GM21529 (cell line): ENCODE measurements around the gene DGCR8.
A peak's percentile ranks its signal among the peaks of the same experiment; 100 is the strongest.

Experiments used
- ATAC-seq: cut with Tn5 transposase; IDR thresholded peaks from one replicate; pipeline ENCODE4 v1.9.1; 2021; ENCODE audit not compliant: unreplicated experiment

The DGCR8 gene

GRCh38 chr22:20108757-20109230, 28.8 kb downstream of the DGCR8 start:
- no peak for ATAC-seq

DNA sequence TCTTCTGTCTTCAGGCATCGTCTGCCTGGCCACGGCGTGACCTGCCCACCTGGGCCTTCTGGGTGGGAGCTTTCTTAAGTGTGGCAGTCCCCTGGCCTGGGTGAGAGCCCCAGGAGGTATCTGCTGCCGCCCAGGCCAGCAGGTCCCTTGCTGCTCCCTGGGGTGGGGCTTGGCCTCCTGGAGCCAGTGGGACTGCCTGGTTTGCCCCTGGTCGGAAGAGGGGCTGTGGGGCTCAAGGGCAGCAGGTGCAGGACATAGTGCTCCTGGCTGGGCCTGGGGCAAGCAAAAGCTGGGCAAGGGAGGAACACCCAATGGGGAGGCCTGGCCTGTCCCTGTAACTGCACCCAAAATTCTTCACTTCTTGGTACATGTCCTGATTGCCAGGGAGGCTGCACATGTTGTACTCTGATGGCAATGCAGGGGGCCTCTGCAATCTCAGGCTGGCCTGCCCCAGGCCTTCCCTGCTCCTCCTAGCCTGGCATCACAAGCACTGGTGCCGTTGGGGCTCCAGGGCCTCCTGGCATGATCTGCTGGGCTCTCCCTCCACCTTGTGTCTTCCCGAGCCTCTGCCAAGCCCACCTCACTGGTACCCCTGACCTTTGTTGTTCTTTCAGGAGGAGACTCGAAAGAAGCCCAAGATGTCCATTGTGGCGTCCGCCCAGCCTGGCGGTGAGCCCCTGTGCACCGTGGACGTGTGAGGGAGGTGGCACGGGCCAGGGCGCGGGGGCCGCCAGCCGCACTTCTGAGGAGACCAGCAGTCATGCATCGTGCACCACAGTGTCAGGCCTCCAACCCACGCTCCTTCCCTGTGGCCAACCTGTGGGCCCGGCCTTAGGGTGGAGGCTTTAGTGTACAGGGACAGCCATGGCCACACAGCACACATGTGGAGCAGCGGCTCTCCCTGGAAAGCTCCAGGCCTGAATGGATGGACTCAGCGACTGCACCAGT, 29.6 kb downstream of the DGCR8 start:
- no peak for ATAC-seq

DNA sequence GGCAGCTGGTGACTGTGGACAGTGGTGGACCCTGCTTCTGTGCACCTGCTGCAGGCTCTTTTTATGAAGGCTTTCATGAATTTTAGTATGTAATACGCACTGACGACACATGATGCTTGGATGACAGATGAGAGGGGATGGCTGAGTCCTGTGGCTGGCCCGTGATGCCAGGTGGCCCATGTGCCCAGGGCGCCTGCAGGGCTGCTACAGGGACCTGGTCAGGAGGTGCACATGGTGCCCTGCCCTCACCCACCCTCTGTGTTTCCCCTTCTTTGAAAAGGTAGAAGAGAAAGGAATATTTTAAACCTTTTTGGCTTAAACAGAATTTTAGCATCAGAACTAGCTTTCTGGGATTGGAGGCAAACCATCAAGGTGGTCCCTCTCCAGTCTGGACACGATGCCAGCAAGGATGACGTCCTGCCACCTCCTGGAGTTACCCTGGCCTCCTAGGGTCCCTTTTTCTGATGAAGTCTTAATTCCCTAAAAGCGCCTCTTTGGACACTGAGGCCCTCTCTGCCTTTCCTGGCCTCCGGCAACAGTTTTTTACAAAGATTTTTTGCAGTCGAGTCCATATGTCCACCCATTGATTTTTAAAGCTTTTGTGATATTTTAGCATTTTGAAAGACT, 30.4 kb downstream of the DGCR8 start:
- no peak for ATAC-seq

GRCh38 chr22:20111045-20111688, 31.1 kb downstream of the DGCR8 start:
- ATAC-seq: no peak

DNA sequence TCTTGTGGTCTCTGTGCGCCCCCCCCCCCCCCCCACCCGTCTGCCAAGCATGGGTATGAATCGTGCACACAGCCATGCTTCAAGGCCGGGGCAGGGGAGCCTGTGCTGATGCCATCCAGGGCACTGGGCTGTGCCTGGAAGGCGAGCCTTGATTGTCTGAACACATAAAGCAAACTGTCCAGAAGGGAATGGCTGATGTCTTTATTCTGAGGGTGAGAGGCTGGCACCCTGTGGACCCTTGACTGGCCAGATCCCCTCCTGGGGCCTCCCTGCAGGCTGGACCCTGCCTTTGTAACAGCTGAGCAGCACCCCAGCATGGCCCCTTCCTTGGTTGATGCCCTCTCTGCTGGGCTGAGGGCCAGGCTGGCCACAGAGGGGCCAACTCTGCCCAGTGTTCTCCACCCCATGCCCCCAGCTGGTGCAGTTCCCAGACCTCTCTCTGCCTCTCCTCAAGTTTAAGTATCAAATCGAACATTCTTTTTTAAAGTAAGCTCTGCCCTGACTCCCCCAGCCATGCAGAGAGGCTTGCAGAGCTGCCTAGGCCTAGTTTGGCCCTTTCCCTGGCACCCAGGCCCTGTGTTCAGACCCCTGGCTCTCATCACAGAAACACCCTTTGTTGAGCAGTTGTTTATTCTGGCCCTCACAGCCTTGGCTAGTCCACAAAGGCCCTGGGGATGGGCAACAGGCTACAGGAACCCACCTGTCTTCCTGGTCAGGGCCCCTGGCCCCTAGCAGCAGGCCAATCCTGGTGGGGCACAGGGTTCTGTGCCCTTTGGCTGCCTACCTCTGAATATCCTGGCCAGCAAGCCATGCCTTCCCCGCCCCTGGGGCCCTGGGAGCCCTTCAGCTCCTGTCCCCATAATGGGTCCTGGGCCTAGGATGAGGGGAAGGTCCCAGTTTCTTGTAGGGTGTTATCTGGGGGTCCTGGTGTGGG, 31.9 kb downstream of the DGCR8 start:
- ATAC-seq: no peak

GRCh38 chr22:20112623-20113511, 32.8 kb downstream of the DGCR8 start:
- no peak for ATAC-seq

- no peak for ATAC-seq
Measured at GRCh38 chr22:20113551-20114310, 33.7 kb downstream of the DGCR8 start.

DNA sequence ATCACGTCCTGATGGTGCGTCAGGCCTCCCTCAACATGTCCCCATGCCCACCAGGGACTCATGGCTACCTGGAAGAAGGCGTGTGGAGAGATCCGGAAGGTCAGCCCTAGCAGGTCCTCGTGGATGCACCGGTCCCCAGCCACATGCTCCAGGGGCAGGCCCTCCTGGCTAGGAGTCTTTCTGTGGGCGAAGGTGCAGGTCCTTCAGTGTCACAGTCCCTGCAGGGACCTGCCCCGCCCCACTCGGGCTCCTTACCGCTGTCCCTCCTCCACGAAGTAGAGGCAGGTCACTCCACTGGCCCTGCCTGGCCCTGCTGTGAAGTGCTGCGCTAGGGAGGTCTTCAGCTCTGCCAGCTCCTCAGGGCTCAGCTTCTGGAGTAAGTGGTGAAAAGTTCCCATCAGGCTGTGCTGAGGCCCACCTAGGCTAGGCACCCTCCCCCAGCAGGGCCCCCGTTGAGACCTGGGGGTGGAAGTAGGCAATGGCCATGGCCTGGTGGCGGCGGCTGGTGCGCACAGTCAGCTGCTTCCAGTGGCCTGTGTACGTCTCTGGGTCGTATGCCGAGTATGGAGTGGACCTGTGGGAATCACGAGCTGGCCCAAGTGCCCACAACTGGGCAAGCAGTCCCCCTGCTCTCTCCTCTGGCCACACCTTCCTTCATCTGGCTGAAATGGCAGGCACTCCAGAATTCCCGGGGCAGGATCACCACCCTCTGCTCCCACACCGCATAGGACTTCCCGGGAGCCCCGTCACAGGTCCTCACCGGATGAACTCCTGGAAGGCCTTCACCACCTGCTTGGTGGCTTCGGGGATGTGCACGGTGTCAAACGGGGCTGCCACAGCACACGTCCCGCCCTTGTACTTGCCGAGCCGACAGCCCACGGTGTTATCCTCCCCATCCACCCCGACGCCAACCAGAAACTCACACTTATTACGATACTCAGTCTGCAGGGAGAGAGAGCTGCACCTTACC, 34.8 kb downstream of the DGCR8 start:
- no peak for ATAC-seq

GRCh38 chr22:20115691-20116375, 35.8 kb downstream of the DGCR8 start, which contains the start of gene RANBP1:
TSS of gene RANBP1 (plus strand) at chr22:20116104. CDS start at chr22:20116185, 81 bp downstream.
- no peak for ATAC-seq

- ATAC-seq: no peak
Measured at GRCh38 chr22:20116376-20116950, 36.4 kb downstream of the DGCR8 start.

DNA sequence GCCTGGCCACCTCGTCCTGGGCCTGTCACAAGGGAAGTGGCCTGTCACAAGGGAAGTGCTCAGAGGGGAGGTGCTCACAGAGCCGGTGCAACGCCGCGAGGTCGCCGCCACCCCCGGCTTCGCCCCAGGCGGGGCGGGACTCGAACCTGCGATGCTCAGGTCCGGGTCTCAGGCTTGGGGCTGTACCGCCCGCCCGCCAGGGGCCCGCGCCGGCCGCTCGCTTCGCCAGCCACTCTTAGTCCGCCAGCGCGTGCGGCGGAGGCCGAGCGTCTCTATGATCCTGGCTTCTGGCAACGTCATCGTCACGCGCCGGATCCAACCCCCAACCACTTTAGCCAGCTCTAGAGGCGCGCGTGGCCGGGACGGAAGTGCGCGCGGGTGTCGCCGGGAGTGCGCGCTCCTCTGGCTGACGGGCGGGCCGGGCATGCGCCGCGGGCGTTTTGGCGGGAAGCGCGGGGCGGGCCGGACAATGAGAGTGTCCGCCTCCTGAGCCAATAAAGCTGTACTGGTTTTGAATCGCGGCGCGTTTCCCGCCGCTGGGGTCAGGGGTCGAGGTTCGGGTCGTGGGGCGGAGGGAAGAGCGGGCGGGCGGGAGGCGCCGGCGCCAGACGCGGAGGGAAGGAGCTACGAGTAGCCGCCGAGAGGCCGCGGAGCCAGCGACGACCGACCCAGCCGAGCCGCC, 37.1 kb downstream of the DGCR8 start, which contains the start of gene TRMT2A:
TSS of gene TRMT2A (minus strand) at position 276 of the 682 bp plus-strand sequence. CDS start 320 bp downstream, outside the sequence.
- ATAC-seq: peak; percentile 63

GRCh38 chr22:20117633-20118299, 37.7 kb downstream of the DGCR8 start:
- ATAC-seq: peak; percentile 26

DNA sequence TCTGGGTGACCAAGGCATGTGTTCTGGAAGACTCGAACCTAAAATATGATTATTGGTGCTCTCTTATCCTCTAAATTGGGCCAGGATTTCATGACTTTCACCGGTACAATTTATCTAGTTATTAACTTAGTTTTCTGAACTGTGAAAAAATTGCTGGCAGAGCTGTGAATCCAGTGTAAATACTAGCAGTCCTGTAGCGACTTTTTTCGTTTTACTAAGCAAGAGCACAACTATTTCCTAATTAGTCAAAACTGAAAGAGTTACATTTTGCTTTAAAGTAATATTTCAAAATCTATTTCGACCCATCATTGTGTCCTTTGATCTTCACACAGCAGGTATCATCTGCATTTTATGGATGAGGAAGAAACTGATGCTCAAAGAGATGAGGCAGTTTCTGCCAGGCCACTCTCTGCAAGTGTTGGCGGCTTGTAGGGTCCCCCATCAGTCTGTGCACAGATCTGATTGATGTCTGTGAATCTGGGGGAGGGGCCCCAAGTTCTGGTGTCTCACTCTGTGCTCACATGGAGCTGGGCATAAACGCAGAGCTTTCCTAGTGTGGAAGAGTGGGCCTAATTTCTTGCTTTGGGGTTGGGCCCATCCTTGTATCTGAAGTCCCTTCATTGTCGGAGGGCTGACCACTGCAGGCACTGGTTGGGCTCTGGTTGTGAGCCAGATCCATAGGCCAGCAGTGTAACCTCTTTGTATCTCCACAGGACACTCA, 38.4 kb downstream of the DGCR8 start:
- no peak for ATAC-seq

DNA sequence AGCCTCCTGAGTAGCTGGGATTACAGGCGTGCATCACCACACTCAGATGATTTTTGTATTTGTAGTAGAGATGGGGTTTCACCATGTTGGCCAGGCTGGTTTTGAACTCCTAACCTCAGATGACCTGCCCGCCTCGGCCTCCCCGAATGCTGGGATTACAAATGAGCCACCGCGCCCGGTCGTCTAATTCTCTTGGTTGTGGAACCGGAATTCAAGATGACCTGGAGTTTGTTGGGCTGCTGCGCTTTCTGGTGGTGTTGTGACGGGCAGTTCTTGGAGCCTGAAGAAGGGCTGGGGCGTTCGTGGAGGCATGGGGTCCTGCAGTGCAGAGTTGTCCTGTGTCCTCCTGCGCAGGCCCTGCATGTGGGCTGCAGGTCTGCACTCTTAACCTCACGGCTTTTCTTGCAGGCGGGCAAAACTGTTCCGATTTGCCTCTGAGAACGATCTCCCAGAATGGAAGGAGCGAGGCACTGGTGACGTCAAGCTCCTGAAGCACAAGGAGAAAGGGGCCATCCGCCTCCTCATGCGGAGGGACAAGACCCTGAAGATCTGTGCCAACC, 41.9 kb downstream of the DGCR8 start:
- no peak for ATAC-seq
